ENCODE data around the gene TRAF3.
"Not testable (repeated sequence)": the region's sequence is repeated elsewhere in the genome, so short reads cannot be mapped to it uniquely, and the experiment has no call there.

TRAF3 gene

GRCh38 chr14:102809870-102810269 is 32.6 kb downstream of the TRAF3 start:
- no peak for DNase-seq

GRCh38 chr14:102810523-102810922 is 33.3 kb downstream of the TRAF3 start:
- DNase-seq, result no peak

- no peak for DNase-seq
Measured at GRCh38 chr14:102811254-102811963, 34.2 kb downstream of the TRAF3 start.

- DNase-seq, result no peak
Measured at GRCh38 chr14:102811971-102812370, 34.7 kb downstream of the TRAF3 start.

- no peak for DNase-seq
Measured at GRCh38 chr14:102813691-102814090, 36.4 kb downstream of the TRAF3 start.

GRCh38 chr14:102817318-102817717 is 40.1 kb downstream of the TRAF3 start:
- no peak for DNase-seq

- DNase-seq, result no peak
Measured at GRCh38 chr14:102817942-102818940, 41.0 kb downstream of the TRAF3 start.

- DNase-seq, result peak; percentile 7 to 56
Measured at GRCh38 chr14:102819176-102819628, 42.0 kb downstream of the TRAF3 start.

GRCh38 chr14:102819747-102820330 is 42.6 kb downstream of the TRAF3 start:
- no peak for DNase-seq

GRCh38 chr14:102821252-102821651 is 44.0 kb downstream of the TRAF3 start:
- no peak for DNase-seq

- DNase-seq, result no peak
Measured at GRCh38 chr14:102822311-102822863, 45.1 kb downstream of the TRAF3 start.

GRCh38 chr14:102822887-102823286 is 45.6 kb downstream of the TRAF3 start:
- not testable (repeated sequence) for DNase-seq

GRCh38 chr14:102823546-102823945 is 46.3 kb downstream of the TRAF3 start:
- no peak for DNase-seq

GRCh38 chr14:102824832-102825231 is 47.6 kb downstream of the TRAF3 start:
- no peak for DNase-seq

GRCh38 chr14:102825307-102826095 is 48.3 kb downstream of the TRAF3 start:
- no peak for DNase-seq

- no peak for DNase-seq
Measured at GRCh38 chr14:102826161-102826560, 48.9 kb downstream of the TRAF3 start.

- DNase-seq, result no peak
Measured at GRCh38 chr14:102826751-102827675, 49.8 kb downstream of the TRAF3 start.

GRCh38 chr14:102827716-102828115 is 50.5 kb downstream of the TRAF3 start:
- no peak for DNase-seq

- no peak for DNase-seq
Measured at GRCh38 chr14:102828151-102828550, 50.9 kb downstream of the TRAF3 start.

GRCh38 chr14:102829016-102829548 is 51.8 kb downstream of the TRAF3 start:
- no peak for DNase-seq
